Tibial nerve (tissue), 4 donors: Measurements from ENCODE around the gene CORIN.

Experiments
- EP300 ChIP-seq, 2 donors: sonication (generic); formaldehyde crosslinking; IDR thresholded peaks; one replicate each; pipeline ENCODE4 v1.6.1; 2017; ENCODE audit warnings: antibody characterized with exemption in 2 of 2, mild to moderate bottlenecking in 1 of 2
- POLR2A ChIP-seq, 2 donors: fragments of 450-650 bp; IDR thresholded peaks; one replicate each; pipeline ENCODE4 v1.6.1; 2017; ENCODE audit warnings: antibody characterized with exemption in 2 of 2, mild to moderate bottlenecking in 2 of 2, moderate library complexity in 2 of 2
- TF ChIP-seq, protein P1 (sequence below), 5 experiments: fragments of 200-600 bp in 3 of 5; fragments of 450-650 bp in 2 of 5; sonication (generic) in 3 of 5; IDR thresholded peaks; one replicate each; pipeline ENCODE4 v1.5.1; 2016 to 2019; ENCODE audit warnings: antibody characterized with exemption in 5 of 5, mild to moderate bottlenecking in 3 of 5, moderate library complexity in 2 of 5

- TF ChIP-seq EP300 (IDR thresholded peaks at IDR 0.05) = no peak
- TF ChIP-seq, protein P1, sequence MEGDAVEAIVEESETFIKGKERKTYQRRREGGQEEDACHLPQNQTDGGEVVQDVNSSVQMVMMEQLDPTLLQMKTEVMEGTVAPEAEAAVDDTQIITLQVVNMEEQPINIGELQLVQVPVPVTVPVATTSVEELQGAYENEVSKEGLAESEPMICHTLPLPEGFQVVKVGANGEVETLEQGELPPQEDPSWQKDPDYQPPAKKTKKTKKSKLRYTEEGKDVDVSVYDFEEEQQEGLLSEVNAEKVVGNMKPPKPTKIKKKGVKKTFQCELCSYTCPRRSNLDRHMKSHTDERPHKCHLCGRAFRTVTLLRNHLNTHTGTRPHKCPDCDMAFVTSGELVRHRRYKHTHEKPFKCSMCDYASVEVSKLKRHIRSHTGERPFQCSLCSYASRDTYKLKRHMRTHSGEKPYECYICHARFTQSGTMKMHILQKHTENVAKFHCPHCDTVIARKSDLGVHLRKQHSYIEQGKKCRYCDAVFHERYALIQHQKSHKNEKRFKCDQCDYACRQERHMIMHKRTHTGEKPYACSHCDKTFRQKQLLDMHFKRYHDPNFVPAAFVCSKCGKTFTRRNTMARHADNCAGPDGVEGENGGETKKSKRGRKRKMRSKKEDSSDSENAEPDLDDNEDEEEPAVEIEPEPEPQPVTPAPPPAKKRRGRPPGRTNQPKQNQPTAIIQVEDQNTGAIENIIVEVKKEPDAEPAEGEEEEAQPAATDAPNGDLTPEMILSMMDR (IDR thresholded peaks at IDR 0.05) = no peak
- no peak for TF ChIP-seq POLR2A (IDR thresholded peaks at IDR 0.05)
Measured at GRCh38 chr4:47827343-47828047, 10.4 kb downstream of the CORIN start.
